H1 (cell line): ENCODE data around the gene SYK. TPM values are rescaled to one million over a fixed set of nuclear protein-coding genes. Genes with fewer than 3 reads are reported as not detected.

ENCODE experiments used
- CREB1 ChIP-seq: IDR thresholded peaks from 2 replicates; pipeline ENCODE4 v1.6.1; 2012; ENCODE audit warnings: inconsistent platforms
- MAX ChIP-seq: IDR thresholded peaks from 2 replicates; pipeline ENCODE4 v1.6.1; 2012; ENCODE audit warnings: inconsistent platforms
- SRF ChIP-seq: IDR thresholded peaks from 2 replicates; pipeline ENCODE4 v1.6.1; 2011; ENCODE audit warnings: mild to moderate bottlenecking, low read depth, low read length, moderate library complexity
- polyA plus RNA-seq, 7 experiments: library from polyadenylated mRNA; depleted of rRNA in 3 of 7; stranded (reverse) in 5 of 7; unstranded in 2 of 7; fragments of >200 nt in 5 of 7; fragments of 200-250 nt in 2 of 7; gene quantifications; 1 replicate in 5 of 7; 2 replicates in 1 of 7; 4 replicates in 1 of 7; pipeline versions ENCODE4 v1.2.1 to v1.2.3, GENCODE V29; 2011 to 2013; ENCODE audit warnings: missing spikeins in 2 of 7, mixed read lengths in 2 of 7
- total RNA-seq: library from RNA; stranded (reverse); fragmentation: NEBNext Ultra II Directional; extraction: Animal tissue kit (Norgen Biotek cat#: 25700); gene quantifications from 2 replicates; pipeline ENCODE4 v1.2.1, GENCODE V29; 2021

Gene SYK
- total and polyA plus RNA-seq, 2 of the 8 experiments (the other 6 are each of a cell fraction or from before 2014, with no cell fraction given), result 1.5 to 4.4 TPM

DNA sequence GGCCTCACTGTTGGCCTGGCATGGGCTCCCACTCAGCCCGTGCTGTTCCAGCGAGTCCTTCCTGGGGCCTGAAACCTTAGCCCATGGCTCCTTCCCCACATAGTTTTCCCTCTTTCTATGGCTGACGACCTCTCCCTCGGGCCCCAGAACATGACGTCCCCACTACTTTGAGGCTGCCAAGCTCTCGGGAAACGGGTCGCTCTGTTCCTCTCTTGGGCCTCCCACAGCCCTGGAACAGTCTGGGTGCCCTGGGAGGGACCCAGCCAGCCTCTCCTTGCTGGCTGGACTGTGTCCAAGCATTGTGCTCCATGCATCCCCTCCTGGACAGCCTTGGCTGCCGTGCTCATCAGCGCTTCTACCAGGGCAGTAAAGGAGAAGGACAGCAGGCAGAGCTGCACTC lies 118.3 kb downstream of the SYK start (continued):
- TF ChIP-seq MAX, result no peak
- no peak for TF ChIP-seq SRF
- no peak for TF ChIP-seq CREB1
